Lung (tissue), 12 donors: Measurements from ENCODE around the gene IGLL1. TPM values are rescaled to one million over a fixed set of nuclear protein-coding genes. Genes with fewer than 3 reads are reported as not detected.
"Not testable (repeated sequence)": the region's sequence is repeated elsewhere in the genome, so short reads cannot be mapped to it uniquely, and the experiment has no call there.

Experiments used
- ATAC-seq: fragments of 200-7000 bp; cut with Tn5 transposase; one replicate; pipeline ENCODE4 v1.9.1; 2020; ENCODE audit warnings: moderate number of reproducible peaks; ENCODE audit not compliant: insufficient read depth, low FRiP score
- DNase-seq, 3 donors: peaks; one replicate each; pipeline ENCODE4 v3.0.0-alpha.2; 2013 to 2017
- H3K27ac ChIP-seq, 2 donors: one replicate each; pipeline ENCODE4 v1.5.1; 2013; ENCODE audit warnings: mild to moderate bottlenecking in 2 of 2, moderate library complexity in 2 of 2, control low read depth in 1 of 2, inconsistent platforms in 1 of 2, low read depth in 1 of 2, low read length in 1 of 2
- H3K27me3 ChIP-seq, 3 donors: one replicate each; pipeline ENCODE4 v1.5.1; 2013; ENCODE audit warnings: low read length in 2 of 3; ENCODE audit not compliant: control insufficient read depth in 3 of 3, insufficient read depth in 3 of 3
- H3K36me3 ChIP-seq, 4 donors: one replicate each; pipeline ENCODE4 v1.5.1; 2013; ENCODE audit warnings: low read length in 4 of 4, mild to moderate bottlenecking in 1 of 4, moderate library complexity in 1 of 4; ENCODE audit not compliant: control insufficient read depth in 4 of 4, insufficient read depth in 4 of 4
- H3K4me1 ChIP-seq, 5 donors: one replicate each; pipeline ENCODE4 v1.5.1; 2013; ENCODE audit warnings: low read length in 5 of 5, mild to moderate bottlenecking in 2 of 5, moderate library complexity in 1 of 5; ENCODE audit not compliant: control insufficient read depth in 5 of 5, insufficient read depth in 5 of 5
- H3K4me3 ChIP-seq: one replicate; pipeline ENCODE4 v1.5.1; 2013; ENCODE audit warnings: mild to moderate bottlenecking, control low read depth, moderate library complexity
- H3K9ac ChIP-seq, 2 donors: one replicate each; pipeline ENCODE4 v1.5.1; 2013; ENCODE audit warnings: low read length in 2 of 2, control low read depth in 1 of 2; ENCODE audit not compliant: insufficient read depth in 1 of 2
- H3K9me3 ChIP-seq, 4 donors: one replicate each; pipeline ENCODE4 v1.5.1; 2013; ENCODE audit warnings: low read length in 3 of 4, mild to moderate bottlenecking in 1 of 4, moderate library complexity in 1 of 4; ENCODE audit not compliant: control insufficient read depth in 4 of 4, insufficient read depth in 3 of 4
- CTCF ChIP-seq: IDR thresholded peaks from 2 replicates; pipeline ENCODE4 v1.5.1; 2012; ENCODE audit warnings: mild to moderate bottlenecking; ENCODE audit errors: control extremely low read depth, extremely low read depth
- WGBS, 2 donors: extraction: QIAGEN DNeasy Blood & Tissue Kit; methylation state at CpG; one replicate each; pipeline ENCODE4 v1.1.7; 2013; 5-methylcytosine and 5-hydroxymethylcytosine counted together
- polyA plus RNA-seq, 2 donors: library from polyadenylated mRNA; stranded (reverse); fragments of 200-250 nt; gene quantifications; one replicate each; pipeline ENCODE4 v1.2.1, GENCODE V29; 2013
- total RNA-seq, 2 donors: library from RNA; depleted of rRNA in 1 of 2; stranded (reverse); fragments of >200 nt in 1 of 2; gene quantifications; one replicate each; pipeline ENCODE4 v1.2.1, GENCODE V29; 2014 to 2021
- donor health status: control.
- donor health status: control.
- donor health status: Bipolar disorder and iron deficiency.
- donor health status: healthy.
- donor health status: DM: yes; HTN: yes; CAD: no.

IGLL1 gene
- total and polyA plus RNA-seq, 4 donors: 0.16 to 0.28 TPM; not detected in 2

- no peaks in the 10 kb centered on the region for H3K27me3 ChIP-seq
- ATAC-seq (no peak), DNase-seq (no peak)
- H3K9ac ChIP-seq: no peak overlapping the region
- no peaks in the 10 kb centered on the region for H3K9me3 ChIP-seq
- no peaks in the 10 kb centered on the region for H3K36me3 ChIP-seq
- WGBS, 2 donors: 95 to 98% methylated on average over 9 of the region's 9 CpGs
- no peak overlapping the region for H3K4me3 ChIP-seq
- no peak for TF ChIP-seq CTCF
- H3K4me1 ChIP-seq: no peaks in the 10 kb centered on the region
- H3K27ac ChIP-seq: no peak overlapping the region
Observed at GRCh38 chr22:23598805-23599518, 18.9 kb upstream of the IGLL1 start.

DNA sequence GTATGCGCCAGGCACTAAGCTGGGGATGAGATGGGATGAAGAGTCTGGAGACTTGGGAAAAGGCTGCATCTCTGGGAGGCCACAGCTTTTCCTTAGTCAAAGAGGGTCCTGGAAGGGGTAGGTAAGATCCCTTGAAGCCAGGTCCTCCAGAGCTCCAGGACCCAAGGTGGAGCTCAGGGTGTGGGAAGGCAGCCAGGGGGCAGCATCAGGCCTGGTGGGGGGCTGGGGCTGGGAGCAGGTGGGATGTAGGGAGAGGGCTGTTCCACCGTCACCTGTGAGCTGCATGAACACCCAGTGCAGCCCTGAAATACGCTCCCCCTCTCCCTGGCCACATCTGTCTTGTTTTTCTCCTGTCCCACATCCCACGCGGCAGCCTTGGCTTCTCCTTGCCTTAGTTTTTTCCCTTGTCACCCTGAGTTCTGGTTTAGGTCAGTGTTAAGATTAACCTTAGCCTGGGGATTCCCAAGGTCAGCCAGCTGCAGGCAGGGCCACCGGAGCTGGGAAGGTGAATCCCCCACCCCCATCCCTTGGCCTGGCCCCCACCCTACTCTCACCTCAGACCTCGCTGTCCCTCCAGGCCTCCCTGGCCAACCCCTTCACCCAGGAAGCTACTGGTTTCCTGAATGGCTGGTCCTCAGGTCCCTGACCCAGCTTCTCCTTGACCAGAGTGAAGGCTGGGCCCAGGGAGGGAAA is 17.6 kb upstream of the IGLL1 start:
- not testable (repeated sequence) for H3K9ac ChIP-seq, H3K27ac ChIP-seq, H3K9me3 ChIP-seq, H3K36me3 ChIP-seq, ATAC-seq, DNase-seq, H3K27me3 ChIP-seq, H3K4me3 ChIP-seq, H3K4me1 ChIP-seq
- 79 to 90% methylated on average over 4 to 5 of the region's 7 CpGs for WGBS, 2 donors

DNA sequence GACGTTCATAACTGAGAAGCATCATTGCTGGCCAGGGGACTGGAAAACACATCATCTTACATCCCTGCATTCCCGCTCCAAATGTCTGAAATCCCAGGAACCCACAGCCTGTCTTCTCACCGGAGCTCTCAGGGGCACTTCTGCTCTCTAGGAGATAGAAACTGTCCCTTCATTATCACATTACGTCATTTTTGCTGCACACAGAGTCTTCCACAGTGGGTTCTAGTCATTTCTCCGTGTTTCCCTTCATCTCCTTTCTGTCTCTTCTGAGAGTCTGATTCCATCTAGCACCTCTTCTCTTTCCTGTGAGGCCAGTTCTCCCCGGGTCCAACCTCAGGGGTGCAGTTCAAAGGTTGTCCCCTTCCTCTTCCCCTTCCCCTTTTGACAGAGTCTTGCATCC is 15.8 kb upstream of the IGLL1 start:
- not testable (repeated sequence) for H3K9me3 ChIP-seq, DNase-seq, H3K9ac ChIP-seq, H3K27me3 ChIP-seq, H3K27ac ChIP-seq, H3K4me3 ChIP-seq, ATAC-seq, H3K4me1 ChIP-seq, H3K36me3 ChIP-seq
- 28 to 41% methylated on average over 6 of the region's 6 CpGs for WGBS, 2 donors

GRCh38 chr22:23591846-23592245 is 11.8 kb upstream of the IGLL1 start:
- ATAC-seq (no peak), DNase-seq (no peak)
- Histone ChIP-seq H3K9me3 (no peaks in the 10 kb centered on the region), H3K4me1 (no peaks in the 10 kb centered on the region), H3K4me3 (no peak overlapping the region), H3K27me3 (no peaks in the 10 kb centered on the region), H3K36me3 (no peaks in the 10 kb centered on the region), H3K27ac (no peak overlapping the region), H3K9ac (no peak overlapping the region)
- WGBS, 2 donors: 87 to 96% methylated on average over 7 of the region's 7 CpGs
- TF ChIP-seq CTCF: no peak
